ENCODE data around the gene ZBTB40.

DNA sequence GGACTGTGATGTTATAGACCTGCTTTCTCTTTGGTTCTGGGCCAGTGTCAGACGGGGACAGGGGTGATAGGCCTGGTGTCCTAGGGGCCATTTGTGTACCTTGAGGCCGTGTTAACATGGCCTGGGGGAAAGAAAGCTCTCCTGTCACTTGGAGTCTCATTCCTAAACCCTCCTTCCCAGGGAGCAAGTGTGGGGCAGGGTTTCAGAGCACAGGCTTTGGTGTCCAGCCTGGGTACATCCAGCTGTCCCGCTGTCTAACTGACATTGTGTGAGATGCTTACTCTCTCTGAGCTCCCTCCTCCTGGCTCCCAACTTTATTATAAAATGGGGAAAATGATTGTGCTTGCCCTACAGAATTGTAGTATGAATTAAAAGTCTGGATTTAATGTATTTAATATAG is 79.1 kb downstream of the ZBTB40 start:
- TF ChIP-seq, protein P1, sequence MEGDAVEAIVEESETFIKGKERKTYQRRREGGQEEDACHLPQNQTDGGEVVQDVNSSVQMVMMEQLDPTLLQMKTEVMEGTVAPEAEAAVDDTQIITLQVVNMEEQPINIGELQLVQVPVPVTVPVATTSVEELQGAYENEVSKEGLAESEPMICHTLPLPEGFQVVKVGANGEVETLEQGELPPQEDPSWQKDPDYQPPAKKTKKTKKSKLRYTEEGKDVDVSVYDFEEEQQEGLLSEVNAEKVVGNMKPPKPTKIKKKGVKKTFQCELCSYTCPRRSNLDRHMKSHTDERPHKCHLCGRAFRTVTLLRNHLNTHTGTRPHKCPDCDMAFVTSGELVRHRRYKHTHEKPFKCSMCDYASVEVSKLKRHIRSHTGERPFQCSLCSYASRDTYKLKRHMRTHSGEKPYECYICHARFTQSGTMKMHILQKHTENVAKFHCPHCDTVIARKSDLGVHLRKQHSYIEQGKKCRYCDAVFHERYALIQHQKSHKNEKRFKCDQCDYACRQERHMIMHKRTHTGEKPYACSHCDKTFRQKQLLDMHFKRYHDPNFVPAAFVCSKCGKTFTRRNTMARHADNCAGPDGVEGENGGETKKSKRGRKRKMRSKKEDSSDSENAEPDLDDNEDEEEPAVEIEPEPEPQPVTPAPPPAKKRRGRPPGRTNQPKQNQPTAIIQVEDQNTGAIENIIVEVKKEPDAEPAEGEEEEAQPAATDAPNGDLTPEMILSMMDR (IDR thresholded peaks at IDR 0.05; ENCODE audit: insufficient read depth, low read length, poor library complexity, severe bottlenecking): no peak
- TF ChIP-seq EZH2phosphoT487 (conservative IDR thresholded peaks at IDR 0.05; ENCODE audit: low read length): no peak
